ENCODE results near the gene SLC35A5.
"Not testable (repeated sequence)": the region's sequence is repeated elsewhere in the genome, so short reads cannot be mapped to it uniquely, and the experiment has no call there.

GRCh38 chr3:112564247-112564939, 2.5 kb downstream of the SLC35A5 start:
- TF ChIP-seq CTCF, POLR2A (IDR thresholded peaks at IDR 0.05): not testable (repeated sequence)

All from lower leg skin (tissue), 3 donors.